GM23338 (cell line): Measurements from ENCODE around the gene SLC25A20. TPM values are rescaled to one million over a fixed set of nuclear protein-coding genes. Genes with fewer than 3 reads are reported as not detected.

Experiments
- ATAC-seq: fragments of 200-7000 bp; cut with Tn5 transposase; 3 replicates; pipeline ENCODE4 v1.9.1; 2020
- DNase-seq: peaks from one replicate; pipeline ENCODE4 v3.0.0-alpha.2; 2015; ENCODE audit warnings: low spot score
- H2AFZ ChIP-seq: fragments of 200-600 bp; sonication (generic); 2 replicates; pipeline ENCODE4 v1.8.0; 2016; ENCODE audit warnings: antibody characterized with exemption, mild to moderate bottlenecking, moderate library complexity
- H3F3A ChIP-seq: fragments of 200-600 bp; sonication (generic); replicated peaks from 2 replicates; pipeline ENCODE4 v1.8.0; 2017; ENCODE audit warnings: antibody characterized with exemption, mixed run types, low read depth
- H3K27ac ChIP-seq: fragments of 200-600 bp; sonication (generic); 2 replicates; pipeline ENCODE4 v1.6.1; 2016; ENCODE audit warnings: low read depth
- H3K27me3 ChIP-seq: fragments of 200-600 bp; sonication (generic); 2 replicates; pipeline ENCODE4 v1.8.0; 2016; ENCODE audit warnings: mild to moderate bottlenecking, mixed run types, moderate library complexity; ENCODE audit not compliant: insufficient read depth
- H3K36me3 ChIP-seq: fragments of 200-600 bp; sonication (generic); 2 replicates; pipeline ENCODE4 v1.8.0; 2016; ENCODE audit warnings: mild to moderate bottlenecking; ENCODE audit not compliant: insufficient read depth
- H3K4me1 ChIP-seq: fragments of 200-600 bp; sonication (generic); 2 replicates; pipeline ENCODE4 v1.8.0; 2016; ENCODE audit warnings: mild to moderate bottlenecking, moderate library complexity; ENCODE audit not compliant: insufficient read depth
- H3K4me2 ChIP-seq: fragments of 200-600 bp; sonication (generic); 2 replicates; pipeline ENCODE4 v1.7.1; 2017; ENCODE audit warnings: mixed run types
- H3K4me3 ChIP-seq: fragments of 200-600 bp; sonication (generic); 2 replicates; pipeline ENCODE4 v1.6.1; 2016; ENCODE audit warnings: mixed run types
- H3K79me2 ChIP-seq: fragments of 200-600 bp; sonication (generic); replicated peaks from 2 replicates; pipeline ENCODE4 v1.8.0; 2017; ENCODE audit warnings: mild to moderate bottlenecking; ENCODE audit not compliant: insufficient read depth
- H3K9me2 ChIP-seq: fragments of 200-600 bp; sonication (generic); 2 replicates; pipeline ENCODE4 v1.8.0; 2017; ENCODE audit not compliant: insufficient read depth
- H4K20me1 ChIP-seq: fragments of 200-600 bp; sonication (generic); replicated peaks from 2 replicates; pipeline ENCODE4 v1.8.0; 2017; ENCODE audit warnings: mild to moderate bottlenecking; ENCODE audit not compliant: insufficient read depth
- H3K27ac Mint-ChIP-seq: 2 replicates; pipeline ENCODE4 v1.8.0; 2020; ENCODE audit warnings: inconsistent platforms, mild to moderate bottlenecking, moderate library complexity, mixed read lengths
- H3K27me3 Mint-ChIP-seq: 3 replicates; pipeline ENCODE4 v1.8.0; 2022; ENCODE audit warnings: low read depth, mild to moderate bottlenecking, moderate library complexity, mixed read lengths, inconsistent platforms; ENCODE audit not compliant: insufficient read depth, poor library complexity
- H3K36me3 Mint-ChIP-seq: 3 replicates; pipeline ENCODE4 v1.8.0; 2021; ENCODE audit warnings: low read depth, mild to moderate bottlenecking, inconsistent platforms, moderate library complexity, mixed read lengths
- H3K4me1 Mint-ChIP-seq: 3 replicates; pipeline ENCODE4 v1.8.0; 2020; ENCODE audit warnings: mild to moderate bottlenecking, inconsistent platforms, mixed read lengths
- H3K4me3 Mint-ChIP-seq: 3 replicates; pipeline ENCODE4 v1.8.0; 2021; ENCODE audit warnings: moderate library complexity, mild to moderate bottlenecking, inconsistent platforms, mixed read lengths
- H3K9me3 Mint-ChIP-seq: 3 replicates; pipeline ENCODE4 v1.8.0; 2020; ENCODE audit warnings: moderate library complexity, mild to moderate bottlenecking, inconsistent platforms, mixed read lengths
- CREB1 ChIP-seq: fragments of 250-450 bp; sonication (Bioruptor Pico); IDR thresholded peaks from 2 replicates; pipeline ENCODE4 v1.5.0; 2020; ENCODE audit warnings: low read depth, mild to moderate bottlenecking, moderate library complexity
- EZH2 ChIP-seq: fragments of 200-600 bp; sonication (generic); IDR thresholded peaks from one replicate; pipeline ENCODE4 v1.8.0; 2017; ENCODE audit warnings: antibody characterized with exemption, mild to moderate bottlenecking, low read depth; ENCODE audit not compliant: unreplicated experiment
- EZH2phosphoT487 ChIP-seq: fragments of 200-600 bp; sonication (generic); IDR thresholded peaks from one replicate; pipeline ENCODE4 v1.8.1; 2018; ENCODE audit warnings: antibody characterized with exemption; ENCODE audit not compliant: unreplicated experiment
- JUNB ChIP-seq: IDR thresholded peaks from one replicate; pipeline ENCODE4 v1.6.1; 2016; ENCODE audit warnings: antibody characterized with exemption; ENCODE audit not compliant: unreplicated experiment
- NANOG ChIP-seq: IDR thresholded peaks from 2 replicates; pipeline ENCODE4 v1.6.1; 2016; ENCODE audit warnings: antibody characterized with exemption, borderline replicate concordance
- POLR2AphosphoS5 ChIP-seq: IDR thresholded peaks from 2 replicates; pipeline ENCODE4 v1.6.1; 2016; ENCODE audit warnings: antibody characterized with exemption, low read depth
- REST ChIP-seq: IDR thresholded peaks from one replicate; pipeline ENCODE4 v1.6.1; 2018; ENCODE audit warnings: antibody characterized with exemption; ENCODE audit not compliant: unreplicated experiment
- STAT1 ChIP-seq: IDR thresholded peaks from one replicate; pipeline ENCODE4 v1.6.1; 2016; ENCODE audit warnings: antibody characterized with exemption; ENCODE audit not compliant: unreplicated experiment
- ZNF114 ChIP-seq: fragments of 250-450 bp; sonication (Bioruptor Pico); IDR thresholded peaks from 2 replicates; pipeline ENCODE4 v1.5.0; 2020; ENCODE audit warnings: mild to moderate bottlenecking, moderate library complexity
- ZNF331 ChIP-seq: fragments of 250-450 bp; sonication (Bioruptor Pico); IDR thresholded peaks from 2 replicates; pipeline ENCODE4 v1.5.0; 2020; ENCODE audit warnings: low read depth, mild to moderate bottlenecking, moderate library complexity
- polyA plus RNA-seq: library from polyadenylated mRNA; unstranded; fragments of >200 nt; fragmentation: Nextera tagmentation; extraction: Ambion mirVana; gene quantifications from 2 replicates; pipeline ENCODE4 v1.2.1, GENCODE V29; 2016
- total RNA-seq: library from RNA; depleted of rRNA; stranded (reverse); fragments of >200 nt; shearing (Covaris generic); gene quantifications from 2 replicates; pipeline ENCODE4 v1.2.3, GENCODE V29; 2014
- TF ChIP-seq, protein P1 (sequence below), 2 experiments: fragments of 200-600 bp in 1 of 2; sonication (generic) in 1 of 2; conservative IDR thresholded peaks; 2 replicates each; pipeline versions ENCODE4 v1.5.1 to v1.6.1; 2016 to 2017; ENCODE audit warnings: antibody characterized with exemption in 2 of 2, low read depth in 2 of 2, mild to moderate bottlenecking in 2 of 2, moderate library complexity in 1 of 2

Gene SLC25A20
- total and polyA plus RNA-seq, 2 experiments from 2014 or later, result 3.0 to 4.3 TPM

- TF ChIP-seq EZH2 (no peak), ZNF114 (CRISPR knock-in tag) (no peak), NANOG (no peak), EZH2phosphoT487 (no peak), POLR2AphosphoS5 (no peak), STAT1 (no peak)
- TF ChIP-seq, protein P1, sequence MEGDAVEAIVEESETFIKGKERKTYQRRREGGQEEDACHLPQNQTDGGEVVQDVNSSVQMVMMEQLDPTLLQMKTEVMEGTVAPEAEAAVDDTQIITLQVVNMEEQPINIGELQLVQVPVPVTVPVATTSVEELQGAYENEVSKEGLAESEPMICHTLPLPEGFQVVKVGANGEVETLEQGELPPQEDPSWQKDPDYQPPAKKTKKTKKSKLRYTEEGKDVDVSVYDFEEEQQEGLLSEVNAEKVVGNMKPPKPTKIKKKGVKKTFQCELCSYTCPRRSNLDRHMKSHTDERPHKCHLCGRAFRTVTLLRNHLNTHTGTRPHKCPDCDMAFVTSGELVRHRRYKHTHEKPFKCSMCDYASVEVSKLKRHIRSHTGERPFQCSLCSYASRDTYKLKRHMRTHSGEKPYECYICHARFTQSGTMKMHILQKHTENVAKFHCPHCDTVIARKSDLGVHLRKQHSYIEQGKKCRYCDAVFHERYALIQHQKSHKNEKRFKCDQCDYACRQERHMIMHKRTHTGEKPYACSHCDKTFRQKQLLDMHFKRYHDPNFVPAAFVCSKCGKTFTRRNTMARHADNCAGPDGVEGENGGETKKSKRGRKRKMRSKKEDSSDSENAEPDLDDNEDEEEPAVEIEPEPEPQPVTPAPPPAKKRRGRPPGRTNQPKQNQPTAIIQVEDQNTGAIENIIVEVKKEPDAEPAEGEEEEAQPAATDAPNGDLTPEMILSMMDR (conservative IDR thresholded peaks at IDR 0.05; ENCODE audit: low read depth in 2 of 2), result no peak
Observed at GRCh38 chr3:48851407-48851806, 47.3 kb downstream of the SLC25A20 start (continued).

DNA sequence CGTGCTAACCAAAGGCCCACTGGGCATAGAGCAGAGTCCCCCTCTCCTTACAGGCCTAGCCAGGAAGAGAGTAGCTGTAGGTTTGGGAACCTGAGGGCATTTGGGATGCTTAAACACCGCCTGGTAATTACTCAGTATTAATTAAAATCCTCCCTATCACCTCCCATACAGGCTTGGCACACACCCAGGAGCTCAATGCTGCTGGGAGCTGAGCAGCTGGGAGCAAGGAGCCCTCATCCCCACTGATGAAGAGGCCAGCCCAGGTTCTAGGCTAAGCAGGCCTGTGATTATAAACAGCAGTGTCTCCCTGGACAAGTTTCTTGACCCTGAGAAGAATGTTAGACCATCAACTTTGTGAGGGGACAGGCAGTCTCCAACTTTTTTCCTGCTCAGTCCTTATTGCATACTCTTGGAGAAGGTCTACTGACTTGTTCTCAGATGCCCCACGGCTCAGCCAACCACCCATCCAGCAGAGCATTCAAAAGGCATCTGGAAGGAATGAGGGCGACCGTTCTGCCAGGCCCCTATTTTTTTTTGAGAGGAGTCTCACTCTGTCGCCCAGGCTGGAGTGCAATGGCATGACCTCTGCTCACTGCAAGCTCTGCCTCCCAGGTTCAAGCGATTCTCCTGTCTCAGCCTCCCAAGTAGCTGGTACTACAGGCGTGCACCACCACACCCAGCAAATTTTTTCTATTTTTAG lies 49.7 kb downstream of the SLC25A20 start:
- Histone ChIP-seq H3K79me2 (peaks cover 15% of the 10 kb centered on the region; the same call in 1 of the 2 replicates), H3K4me1 (peaks cover 9% of the 10 kb centered on the region), H4K20me1 (no peaks in the 10 kb centered on the region; the same call in 1 of the 2 replicates), H3K4me2 (no peak overlapping the region), H3K4me3 (no peak overlapping the region), H3K36me3 (no peaks in the 10 kb centered on the region), H3F3A (0 out of 2 replicates have a peak, but pooled peaks cover 10% of the 10 kb centered on the region), H2AFZ (no peak overlapping the region), H3K9me2 (no peaks in the 10 kb centered on the region), H3K27ac (no peak overlapping the region), H3K27me3 (peaks cover 15% of the 10 kb centered on the region)
- no peak for ATAC-seq
- Mint-ChIP-seq H3K4me3 (no peak overlapping the region), H3K4me1 (peaks cover 11% of the 10 kb centered on the region), H3K27ac (no peak overlapping the region), H3K27me3 (peaks cover 12% of the 10 kb centered on the region), H3K9me3 (no peaks in the 10 kb centered on the region), H3K36me3 (0 out of 3 replicates have a peak, but pooled peaks cover 2% of the 10 kb centered on the region)
- no peak for DNase-seq
- TF ChIP-seq, protein P1 (conservative IDR thresholded peaks at IDR 0.05; ENCODE audit: low read depth in 2 of 2), result no peak
- TF ChIP-seq CREB1 (CRISPR knock-in tag) (no peak), EZH2 (no peak), STAT1 (no peak), JUNB (no peak), REST (no peak), POLR2AphosphoS5 (no peak), ZNF331 (no peak), ZNF114 (CRISPR knock-in tag) (no peak), EZH2phosphoT487 (no peak), NANOG (no peak)
